Stimulated activated CD8-positive, alpha-beta memory T cell treated with anti-CD3 and anti-CD28 coated beads, Interleukin-2, amount 100 ng/mL, for 48 hours (primary cell): ENCODE measurements around the gene ZNF627.
"Not testable (repeated sequence)": the region's sequence is repeated elsewhere in the genome, so short reads cannot be mapped to it uniquely, and the experiment has no call there.

Experiments used
- DNase-seq, 2 donors: peaks; one replicate each; pipeline ENCODE4 v3.0.0-alpha.2; 2020; ENCODE audit warnings: low read depth in 2 of 2

ZNF627 gene

DNA sequence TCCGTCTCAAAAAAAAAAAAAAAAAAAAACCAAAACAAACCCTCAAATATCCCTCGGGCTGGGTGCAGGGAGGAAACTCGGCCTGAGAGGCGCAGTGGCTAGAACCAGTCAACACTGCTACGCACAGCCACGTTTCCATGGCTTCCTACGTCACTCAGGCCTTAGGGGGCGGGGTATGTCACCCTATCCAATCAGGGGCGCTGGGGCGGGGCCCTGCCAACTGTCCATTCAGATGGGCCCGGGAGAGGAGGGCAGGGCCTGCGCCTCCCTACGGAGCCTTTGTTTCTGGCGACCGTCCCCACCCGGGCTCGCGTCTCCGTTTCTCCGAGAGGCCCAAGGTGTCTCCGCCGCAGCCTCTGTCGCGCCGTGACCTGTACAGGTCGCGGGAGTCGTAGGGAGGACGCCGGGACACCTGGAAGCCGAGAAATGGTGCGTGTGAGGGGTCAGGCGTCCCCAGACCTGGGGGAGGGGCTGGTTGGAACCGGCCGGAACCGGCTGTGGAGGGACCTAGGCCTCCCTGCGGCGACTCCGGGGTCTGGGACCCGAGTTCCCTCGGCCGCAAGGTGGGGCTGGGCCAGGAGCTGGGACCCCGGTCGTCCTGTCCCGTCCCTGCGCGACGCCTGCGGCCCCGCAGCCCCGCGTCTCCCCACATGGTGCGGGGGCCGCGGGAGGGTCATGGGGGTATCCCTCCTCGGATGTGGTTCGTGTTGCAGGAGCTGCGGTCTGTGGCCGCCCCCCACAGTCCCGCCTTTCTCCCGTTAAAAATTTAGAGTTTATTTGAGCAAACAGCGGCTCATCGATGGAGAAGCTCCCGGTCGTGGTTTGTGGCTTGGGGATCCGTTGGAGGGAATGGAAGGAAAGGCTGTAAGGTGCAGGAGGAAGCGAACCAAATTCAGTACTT, at the start of gene ZNF627:
Gene ZNF627 (plus strand): TSS at position 282 of the 901 bp plus-strand sequence. CDS start 145 bp downstream, at position 427.
- peak; percentile 96 to 98 for DNase-seq

DNA sequence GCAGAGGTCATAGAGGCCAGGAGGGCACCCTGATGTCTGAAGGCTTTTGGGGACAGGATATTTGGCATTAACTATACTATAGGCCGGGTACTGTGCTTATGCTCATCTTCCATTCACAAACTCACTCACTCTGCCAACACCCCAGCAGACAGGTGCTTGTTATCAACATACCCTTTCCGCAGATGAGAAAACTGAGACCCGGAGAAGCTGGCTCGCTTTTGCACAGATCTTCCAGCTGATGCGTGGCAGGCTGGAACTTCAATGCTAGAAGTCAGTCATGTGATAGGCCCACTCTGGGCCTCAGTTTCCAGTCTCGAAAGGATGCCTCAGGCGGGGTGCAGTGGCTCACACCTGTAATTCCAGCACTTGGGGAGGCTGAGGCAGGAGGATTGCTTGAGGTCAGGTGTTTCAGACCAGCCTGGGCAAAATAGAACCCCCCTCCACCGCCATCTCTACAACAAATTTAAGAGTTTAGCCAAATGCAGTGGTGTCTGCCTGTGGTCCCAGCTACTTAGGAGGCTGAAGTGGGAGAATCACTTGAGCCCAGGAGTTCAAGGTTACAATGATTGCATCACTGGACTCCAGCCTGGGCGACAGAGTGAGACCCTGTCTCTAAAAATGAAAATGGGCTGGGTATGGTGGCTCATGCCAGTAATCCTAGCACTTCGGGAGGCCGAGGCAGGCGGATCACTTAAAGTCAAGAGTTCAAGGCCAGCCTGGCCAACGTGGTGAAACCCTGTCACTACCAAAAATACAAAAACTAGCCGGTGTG, 49.2 kb upstream of the ZNF627 start:
- DNase-seq, result no peak

- no peak for DNase-seq
Measured at GRCh38 chr19:11549386-11549953, 47.8 kb upstream of the ZNF627 start.

GRCh38 chr19:11550265-11550664, 47.0 kb upstream of the ZNF627 start:
- DNase-seq, result no peak

- DNase-seq, result no peak
Measured at GRCh38 chr19:11551603-11552235, 45.6 kb upstream of the ZNF627 start.

- DNase-seq, result no peak
Measured at GRCh38 chr19:11552666-11553372, 44.5 kb upstream of the ZNF627 start.

- no peak for DNase-seq
Measured at GRCh38 chr19:11554160-11554559, 43.1 kb upstream of the ZNF627 start.

- DNase-seq, result no peak
Measured at GRCh38 chr19:11555246-11555645, 42.0 kb upstream of the ZNF627 start.

DNA sequence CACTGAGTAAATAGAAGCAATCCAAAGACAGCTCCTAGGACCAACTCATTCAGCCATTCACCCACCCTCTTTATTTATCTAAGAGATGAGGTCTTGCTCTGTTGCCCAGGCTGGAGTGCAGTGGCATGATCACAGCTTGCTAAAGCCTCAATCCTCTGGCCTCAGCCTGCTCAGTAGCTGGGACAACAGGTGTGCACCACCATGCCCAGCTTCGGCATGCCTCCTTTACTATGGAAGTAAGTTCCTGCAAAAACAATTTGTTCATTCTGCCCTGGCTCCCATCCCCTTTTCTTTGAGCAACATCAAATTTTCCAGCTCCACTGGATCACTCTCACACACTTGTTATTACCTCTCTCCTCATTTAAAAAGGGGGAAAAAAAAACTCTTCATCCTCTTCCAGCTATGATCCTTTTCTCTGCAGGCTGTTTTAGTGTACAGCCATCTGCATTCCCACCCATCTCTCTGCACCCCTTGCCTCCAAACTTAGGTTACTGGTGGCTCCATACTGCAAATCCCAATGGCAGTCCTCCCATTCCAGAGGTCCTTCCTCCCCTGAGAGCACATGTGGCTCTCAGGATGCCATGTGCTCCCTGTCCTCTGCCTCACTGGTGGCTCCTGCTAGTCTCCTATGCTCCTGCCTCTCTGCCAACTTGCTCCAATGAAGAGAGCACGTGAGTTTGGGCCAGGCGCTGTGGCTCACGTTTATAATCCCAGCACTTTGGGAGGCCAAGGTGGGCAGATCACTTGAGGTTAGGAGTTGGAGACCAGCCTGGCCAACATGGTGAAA, 40.5 kb upstream of the ZNF627 start:
- DNase-seq, result no peak

DNA sequence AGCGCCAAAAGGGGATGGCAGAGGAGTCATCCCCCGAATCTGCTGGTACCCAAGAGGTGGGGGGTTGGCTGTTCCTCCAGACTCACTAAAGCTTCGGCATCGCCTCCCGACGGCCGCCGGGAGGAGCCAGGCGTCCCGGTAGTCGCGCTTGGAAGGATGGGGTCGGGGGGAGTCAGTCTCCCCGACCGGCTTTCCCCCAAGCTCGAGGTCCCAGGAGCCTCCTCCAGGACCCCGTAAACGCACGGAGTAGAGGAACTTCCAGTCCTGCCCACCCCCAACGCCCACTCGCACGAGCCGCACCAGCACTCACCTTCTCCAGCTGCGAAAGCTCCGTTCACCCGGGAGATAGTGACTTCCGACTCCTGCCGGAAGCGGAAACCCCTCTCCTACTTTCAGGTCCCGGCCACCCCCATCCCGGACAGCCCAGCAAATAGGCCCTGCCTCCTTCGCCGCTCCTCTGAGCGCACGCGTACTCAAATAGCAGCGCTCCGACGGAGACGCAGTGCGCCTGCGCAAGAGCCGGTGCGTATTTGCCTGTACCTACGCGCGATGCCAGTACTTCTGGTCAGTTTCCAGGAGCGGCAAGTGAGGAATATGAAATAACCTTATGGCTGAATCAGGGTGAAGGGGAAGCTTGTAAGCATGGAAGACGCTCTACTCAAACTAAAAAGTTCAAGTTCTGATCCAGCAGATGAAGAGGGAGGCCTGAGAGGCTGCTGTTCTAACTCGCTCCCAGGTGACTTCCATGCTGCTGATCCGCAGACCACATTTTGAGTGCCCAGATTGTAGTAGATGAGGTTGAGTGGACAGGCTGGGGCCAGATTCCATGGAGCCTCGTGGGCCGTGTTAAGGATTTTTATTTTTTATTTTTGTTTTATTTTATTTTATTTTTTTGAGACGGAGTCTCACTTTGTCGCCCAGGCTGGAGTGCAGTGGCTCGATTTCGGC, 38.1 kb upstream of the ZNF627 start, which contains the start of gene ELOF1:
Gene ELOF1 (minus strand): TSS at position 350 of the 948 bp plus-strand sequence. CDS start 4,883 bp downstream, outside the sequence.
- peak; percentile 95 to 98 for DNase-seq

- DNase-seq, result no peak
Measured at GRCh38 chr19:11560404-11561051, 36.8 kb upstream of the ZNF627 start.

GRCh38 chr19:11563532-11563931, 33.8 kb upstream of the ZNF627 start:
- no peak for DNase-seq

DNA sequence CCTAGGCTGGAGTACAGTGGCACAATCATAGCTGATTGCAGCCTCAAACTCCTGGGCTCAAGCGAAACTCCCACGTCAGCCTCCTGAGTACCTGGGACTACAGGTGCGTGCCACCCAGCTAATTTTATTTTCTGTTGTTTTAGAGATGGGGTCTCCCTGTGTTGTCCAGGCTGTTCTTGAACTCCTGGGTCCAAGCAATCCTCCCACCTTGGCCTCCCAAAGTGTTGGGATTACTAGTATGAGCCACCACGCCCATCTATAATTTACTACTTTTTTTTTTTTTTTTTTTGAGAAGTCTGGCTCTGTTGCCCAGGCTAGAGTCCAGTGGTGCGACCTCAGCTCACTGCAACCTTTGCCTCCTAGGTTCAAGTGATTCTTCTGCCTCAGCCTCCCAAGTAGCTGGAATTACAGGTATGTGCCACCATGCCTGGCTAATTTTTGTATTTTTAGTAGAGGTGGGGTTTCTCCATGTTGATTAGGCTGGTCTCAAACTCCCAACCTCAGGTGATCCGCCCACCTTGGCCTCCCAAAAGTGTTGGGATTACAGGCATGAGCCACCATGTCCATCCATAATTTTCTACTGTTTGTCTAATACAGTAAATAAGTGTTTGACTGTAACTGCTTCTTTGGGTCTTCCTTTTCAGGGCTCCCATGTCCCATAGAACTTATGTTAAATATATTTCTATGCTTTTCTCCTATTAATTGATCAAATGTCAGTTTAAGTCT, 33.0 kb upstream of the ZNF627 start:
- not testable (repeated sequence) for DNase-seq

GRCh38 chr19:11565649-11565980, 31.7 kb upstream of the ZNF627 start:
- not testable (repeated sequence) for DNase-seq

- no peak for DNase-seq
Measured at GRCh38 chr19:11566164-11566563, 31.1 kb upstream of the ZNF627 start.

- no peak for DNase-seq
Measured at GRCh38 chr19:11570039-11570462, 27.2 kb upstream of the ZNF627 start.

GRCh38 chr19:11573354-11573753, 23.9 kb upstream of the ZNF627 start:
- DNase-seq, result not testable (repeated sequence)

- DNase-seq, result not testable (repeated sequence)
Measured at GRCh38 chr19:11573763-11574162, 23.5 kb upstream of the ZNF627 start.
